DOHH2 (cell line): Measurements from ENCODE around the gene C1QTNF6.

Experiments
- EZH2phosphoT487 ChIP-seq: fragments of 200-600 bp; sonication (generic); IDR thresholded peaks from 2 replicates; pipeline ENCODE4 v1.6.1; 2017; ENCODE audit warnings: borderline replicate concordance, mild to moderate bottlenecking, antibody characterized with exemption, low read length, moderate library complexity, mixed read lengths
- TF ChIP-seq, protein P1 (sequence below): fragments of 200-600 bp; sonication (generic); IDR thresholded peaks from one replicate; pipeline ENCODE4 v1.5.1; 2014; ENCODE audit warnings: antibody characterized with exemption, mild to moderate bottlenecking, low read depth, low read length; ENCODE audit not compliant: poor library complexity, severe bottlenecking

DNA sequence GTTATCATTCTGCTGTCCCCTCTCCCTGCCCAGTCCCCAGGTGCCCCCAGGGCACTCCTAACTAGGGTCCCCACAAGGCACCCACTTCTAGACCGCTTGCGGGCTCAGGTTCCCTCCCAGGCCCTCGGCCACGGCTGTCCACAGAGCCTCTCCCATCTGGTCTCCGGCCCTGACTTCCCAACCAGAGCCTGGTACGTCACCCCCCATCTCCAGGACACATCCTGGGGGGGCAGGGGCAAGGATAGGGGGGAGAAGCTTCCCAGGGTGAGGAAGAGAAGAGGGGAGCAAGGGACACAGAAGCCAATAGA, 23.8 kb upstream of the C1QTNF6 start:
- TF ChIP-seq, protein P1, sequence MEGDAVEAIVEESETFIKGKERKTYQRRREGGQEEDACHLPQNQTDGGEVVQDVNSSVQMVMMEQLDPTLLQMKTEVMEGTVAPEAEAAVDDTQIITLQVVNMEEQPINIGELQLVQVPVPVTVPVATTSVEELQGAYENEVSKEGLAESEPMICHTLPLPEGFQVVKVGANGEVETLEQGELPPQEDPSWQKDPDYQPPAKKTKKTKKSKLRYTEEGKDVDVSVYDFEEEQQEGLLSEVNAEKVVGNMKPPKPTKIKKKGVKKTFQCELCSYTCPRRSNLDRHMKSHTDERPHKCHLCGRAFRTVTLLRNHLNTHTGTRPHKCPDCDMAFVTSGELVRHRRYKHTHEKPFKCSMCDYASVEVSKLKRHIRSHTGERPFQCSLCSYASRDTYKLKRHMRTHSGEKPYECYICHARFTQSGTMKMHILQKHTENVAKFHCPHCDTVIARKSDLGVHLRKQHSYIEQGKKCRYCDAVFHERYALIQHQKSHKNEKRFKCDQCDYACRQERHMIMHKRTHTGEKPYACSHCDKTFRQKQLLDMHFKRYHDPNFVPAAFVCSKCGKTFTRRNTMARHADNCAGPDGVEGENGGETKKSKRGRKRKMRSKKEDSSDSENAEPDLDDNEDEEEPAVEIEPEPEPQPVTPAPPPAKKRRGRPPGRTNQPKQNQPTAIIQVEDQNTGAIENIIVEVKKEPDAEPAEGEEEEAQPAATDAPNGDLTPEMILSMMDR: no peak
- no peak for TF ChIP-seq EZH2phosphoT487
